H1 (cell line): ENCODE measurements around the gene TTLL5.

Source experiments
- EZH2 ChIP-seq: fragments of 200-600 bp; sonication (generic); IDR thresholded peaks from 2 replicates; pipeline ENCODE4 v1.7.1; 2012; ENCODE audit warnings: low read depth, mild to moderate bottlenecking, moderate library complexity, low read length, inconsistent platforms; ENCODE audit not compliant: severe bottlenecking
- GTF2F1 ChIP-seq: IDR thresholded peaks from 2 replicates; pipeline ENCODE4 v1.6.1; 2012; ENCODE audit warnings: low read depth, low read length, improper control_type of control experiment, borderline replicate concordance
- JUN ChIP-seq: IDR thresholded peaks from 2 replicates; pipeline ENCODE4 v1.6.1; 2011; ENCODE audit warnings: low read depth, mild to moderate bottlenecking, improper control_type of control experiment, low read length
- RXRA ChIP-seq: IDR thresholded peaks from 2 replicates; pipeline ENCODE4 v1.6.1; 2011; ENCODE audit warnings: low read depth, mild to moderate bottlenecking, low read length, moderate library complexity; ENCODE audit not compliant: insufficient read depth
- SP4 ChIP-seq: IDR thresholded peaks from 2 replicates; pipeline ENCODE4 v1.6.1; 2012; ENCODE audit warnings: low read length, inconsistent platforms
- TF ChIP-seq, protein P1 (sequence below), 3 experiments: IDR thresholded peaks; 1 replicate in 2 of 3; 2 replicates in 1 of 3; pipeline versions ENCODE4 v1.5.1 to v1.6.1; 2011; ENCODE audit warnings: low read length in 3 of 3, mild to moderate bottlenecking in 3 of 3, inconsistent platforms in 2 of 3, low read depth in 1 of 3, moderate library complexity in 1 of 3; ENCODE audit not compliant: insufficient read depth in 1 of 3; ENCODE audit errors: control extremely low read depth in 1 of 3

DNA sequence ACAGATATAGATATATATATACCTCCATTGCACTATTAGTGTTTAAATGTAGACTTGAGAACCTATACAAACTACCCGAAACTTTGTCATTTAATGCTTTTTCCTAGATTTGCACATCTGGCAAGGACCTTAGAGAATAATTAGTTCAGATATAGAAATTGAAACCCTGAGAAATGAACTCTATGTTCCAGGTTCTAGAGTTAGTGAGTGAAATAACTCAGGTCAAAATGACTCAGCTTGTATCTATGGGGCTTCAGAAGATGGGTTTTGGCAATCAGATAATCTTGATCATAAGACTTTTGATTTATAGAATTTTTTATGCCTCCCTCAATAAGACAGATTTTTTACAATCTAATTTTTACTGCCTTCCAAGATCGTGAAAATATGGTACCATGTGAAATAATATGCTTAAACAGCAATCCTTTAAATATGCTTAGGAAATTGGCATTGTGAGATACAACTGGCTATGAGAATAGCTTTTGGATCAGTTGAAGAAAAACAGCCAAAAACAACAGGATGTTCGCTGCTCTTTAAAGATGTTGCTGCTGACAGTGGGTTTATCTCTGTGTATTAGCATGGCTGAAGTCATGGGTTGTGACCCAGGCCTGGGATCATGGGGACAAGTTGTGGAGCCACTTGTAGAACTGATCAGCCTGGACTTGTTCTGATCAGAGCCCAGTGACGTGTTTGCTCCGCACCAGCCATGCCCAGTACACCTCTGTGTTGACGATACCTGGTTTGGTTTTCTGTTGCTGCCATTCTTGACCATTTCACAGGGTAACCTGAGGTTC is 63.6 kb downstream of the TTLL5 start:
- TF ChIP-seq, protein P1, sequence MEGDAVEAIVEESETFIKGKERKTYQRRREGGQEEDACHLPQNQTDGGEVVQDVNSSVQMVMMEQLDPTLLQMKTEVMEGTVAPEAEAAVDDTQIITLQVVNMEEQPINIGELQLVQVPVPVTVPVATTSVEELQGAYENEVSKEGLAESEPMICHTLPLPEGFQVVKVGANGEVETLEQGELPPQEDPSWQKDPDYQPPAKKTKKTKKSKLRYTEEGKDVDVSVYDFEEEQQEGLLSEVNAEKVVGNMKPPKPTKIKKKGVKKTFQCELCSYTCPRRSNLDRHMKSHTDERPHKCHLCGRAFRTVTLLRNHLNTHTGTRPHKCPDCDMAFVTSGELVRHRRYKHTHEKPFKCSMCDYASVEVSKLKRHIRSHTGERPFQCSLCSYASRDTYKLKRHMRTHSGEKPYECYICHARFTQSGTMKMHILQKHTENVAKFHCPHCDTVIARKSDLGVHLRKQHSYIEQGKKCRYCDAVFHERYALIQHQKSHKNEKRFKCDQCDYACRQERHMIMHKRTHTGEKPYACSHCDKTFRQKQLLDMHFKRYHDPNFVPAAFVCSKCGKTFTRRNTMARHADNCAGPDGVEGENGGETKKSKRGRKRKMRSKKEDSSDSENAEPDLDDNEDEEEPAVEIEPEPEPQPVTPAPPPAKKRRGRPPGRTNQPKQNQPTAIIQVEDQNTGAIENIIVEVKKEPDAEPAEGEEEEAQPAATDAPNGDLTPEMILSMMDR (IDR thresholded peaks at IDR 0.05; ENCODE audit: control extremely low read depth in 1 of 3, insufficient read depth in 1 of 3, low read depth in 1 of 3, low read length in 3 of 3), result no peak
- no peak for TF ChIP-seq RXRA
- no peak for TF ChIP-seq EZH2
- no peak for TF ChIP-seq GTF2F1
- TF ChIP-seq SP4, result no peak
- no peak for TF ChIP-seq JUN
